ENCODE measurements around the gene DQX1. TPM values are rescaled to one million over a fixed set of nuclear protein-coding genes. Genes with fewer than 3 reads are reported as not detected.

DQX1 gene
- total RNA-seq, 1 donor from 2014 or later, result 0.32 TPM

DNA sequence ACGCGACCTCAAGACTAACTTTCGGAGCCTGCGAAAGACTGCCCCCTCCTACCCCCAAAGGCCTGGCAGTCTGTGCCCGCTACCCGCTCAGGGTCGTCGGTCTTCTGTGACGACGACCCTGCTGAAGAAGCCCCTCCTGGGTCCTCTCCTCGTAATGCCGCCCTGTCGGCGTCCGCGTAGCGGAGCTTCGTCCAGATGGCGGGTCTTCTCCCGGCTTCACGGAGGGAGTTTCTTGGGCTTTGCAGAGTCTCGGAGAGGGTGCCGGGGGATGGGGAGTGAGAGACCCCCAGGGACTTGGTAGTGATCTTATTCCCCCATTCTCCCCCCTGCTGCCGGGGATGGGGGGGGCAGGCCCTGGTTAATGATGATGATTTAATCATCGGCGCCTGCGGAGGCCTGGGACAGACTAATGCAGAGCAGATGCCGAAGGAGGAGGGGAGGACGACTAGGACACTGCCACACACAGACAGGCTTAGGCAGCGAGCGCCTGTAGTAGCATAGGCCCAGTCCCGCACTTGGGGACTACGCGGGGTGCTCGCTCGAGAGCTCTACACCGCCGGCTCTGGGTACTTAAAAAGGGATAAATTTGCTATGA is 18.0 kb downstream of the DQX1 start:
- Mint-ChIP-seq H3K27ac (ENCODE audit: unreplicated experiment) (peak overlapping the region; percentile 100), H3K27me3 (ENCODE audit: unreplicated experiment) (peaks cover 41% of the 10 kb centered on the region), H3K4me3 (ENCODE audit: unreplicated experiment) (peak overlapping the region; percentile 98), H3K4me1 (ENCODE audit: unreplicated experiment) (peaks cover 52% of the 10 kb centered on the region), H3K36me3 (ENCODE audit: unreplicated experiment) (peaks cover 20% of the 10 kb centered on the region), H3K9me3 (ENCODE audit: unreplicated experiment) (no peaks in the 10 kb centered on the region)
- TF ChIP-seq CTCF (IDR thresholded peaks at IDR 0.05), result no peak
- DNase-seq (ENCODE audit: extremely low spot score, unreplicated experiment), result no peak

DNA sequence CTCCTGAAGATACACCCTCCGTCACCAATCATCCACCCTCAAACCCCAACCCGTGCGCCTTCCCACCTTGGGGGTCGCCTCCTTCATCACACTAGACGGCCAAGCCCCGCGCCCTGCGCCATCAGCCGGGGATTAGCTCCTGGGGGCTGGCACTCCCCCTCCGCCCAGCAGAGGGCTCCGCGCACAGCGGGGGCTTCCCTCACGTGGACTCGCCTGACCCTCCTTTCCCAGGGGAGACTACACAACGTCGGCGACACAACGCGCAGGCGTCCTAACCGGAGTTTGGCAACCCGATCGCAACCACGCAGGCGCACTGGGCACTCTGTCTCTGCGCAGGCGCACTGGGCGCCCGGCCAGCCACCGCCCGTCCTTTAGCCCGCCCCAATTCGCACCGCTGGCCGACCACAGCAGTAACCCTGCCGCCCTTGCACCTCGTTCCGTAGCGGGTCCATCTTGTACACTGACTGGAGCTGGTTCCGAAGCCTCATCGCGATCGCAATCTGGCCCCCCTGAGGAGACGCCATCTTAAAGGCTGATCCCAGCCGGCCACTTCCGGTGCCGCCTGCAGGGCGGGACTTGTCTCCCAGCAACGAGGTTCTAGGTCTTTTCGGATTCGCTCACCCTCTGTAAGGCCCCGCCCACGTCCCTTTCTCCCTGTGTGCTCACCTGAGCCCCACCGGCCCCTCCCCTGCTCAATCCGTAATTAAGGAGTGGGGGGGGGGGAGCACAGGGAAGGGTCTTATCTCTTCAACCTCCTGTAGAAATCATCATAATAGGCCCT is 18.7 kb downstream of the DQX1 start, which contains the start of gene PCGF1:
Gene PCGF1 (minus strand): TSS at position 551 of the 781 bp plus-strand sequence. CDS start 27 bp downstream, at position 524.
- peaks cover 34% of the 10 kb centered on the region for H3K27me3 Mint-ChIP-seq (ENCODE audit: unreplicated experiment)
- peaks cover 20% of the 10 kb centered on the region for H3K36me3 Mint-ChIP-seq (ENCODE audit: unreplicated experiment)
- H3K4me1 Mint-ChIP-seq (ENCODE audit: unreplicated experiment), result peaks cover 58% of the 10 kb centered on the region
- peak; percentile 98 for DNase-seq (ENCODE audit: extremely low spot score, unreplicated experiment)
- TF ChIP-seq CTCF (IDR thresholded peaks at IDR 0.05), result peak; percentile 49
- H3K9me3 Mint-ChIP-seq (ENCODE audit: unreplicated experiment), result no peaks in the 10 kb centered on the region
- peak within 1 kb of the TSS; percentile 100 for H3K27ac Mint-ChIP-seq (ENCODE audit: unreplicated experiment)
- peak within 1 kb of the TSS; percentile 98 for H3K4me3 Mint-ChIP-seq (ENCODE audit: unreplicated experiment)

DNA sequence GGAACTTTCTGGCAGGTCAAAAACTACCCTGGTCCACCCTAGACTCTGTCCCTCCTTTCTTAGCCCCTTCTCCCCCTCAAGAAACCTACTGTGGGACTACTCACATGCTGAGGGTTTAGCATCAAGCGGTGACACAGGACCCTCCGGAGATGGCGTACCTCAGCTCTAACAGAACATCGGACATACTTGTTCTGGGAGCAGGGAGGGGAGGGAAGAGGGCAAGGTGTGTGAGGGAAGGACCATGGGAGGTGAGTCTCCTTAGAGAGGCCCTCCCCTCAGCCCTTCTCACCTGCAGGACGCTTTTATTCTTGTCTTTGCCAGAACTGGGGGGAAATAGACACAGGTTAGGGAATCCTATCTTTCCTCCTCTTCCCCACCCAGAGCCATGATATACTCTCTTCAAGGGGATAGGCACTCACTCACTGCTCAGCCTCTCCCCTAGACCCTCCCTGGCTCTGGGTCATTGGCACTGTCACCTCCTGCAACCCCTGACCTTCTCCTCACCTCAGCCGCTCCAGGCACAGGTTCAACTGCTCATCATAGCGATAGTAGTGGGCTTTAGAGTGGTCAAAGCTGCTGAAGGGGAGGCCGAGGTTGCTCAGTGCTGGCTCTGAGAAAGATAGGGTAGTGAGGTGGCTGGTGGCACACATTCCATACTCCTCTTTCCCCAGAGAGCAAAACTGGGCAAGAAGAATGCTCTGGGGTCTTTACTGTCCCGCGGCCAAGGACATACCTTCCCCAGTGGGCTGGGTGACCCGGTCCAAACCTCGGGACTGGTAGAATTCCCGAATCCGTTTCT is 20.4 kb downstream of the DQX1 start:
- no peak for DNase-seq (ENCODE audit: extremely low spot score, unreplicated experiment)
- peak overlapping the region; percentile 98 for H3K4me3 Mint-ChIP-seq (ENCODE audit: unreplicated experiment)
- no peaks in the 10 kb centered on the region for H3K9me3 Mint-ChIP-seq (ENCODE audit: unreplicated experiment)
- TF ChIP-seq CTCF (IDR thresholded peaks at IDR 0.05), result no peak
- H3K27me3 Mint-ChIP-seq (ENCODE audit: unreplicated experiment), result peaks cover 27% of the 10 kb centered on the region
- peak overlapping the region; percentile 83 for H3K27ac Mint-ChIP-seq (ENCODE audit: unreplicated experiment)
- peaks cover 64% of the 10 kb centered on the region for H3K4me1 Mint-ChIP-seq (ENCODE audit: unreplicated experiment)
- H3K36me3 Mint-ChIP-seq (ENCODE audit: unreplicated experiment), result peaks cover 20% of the 10 kb centered on the region

DNA sequence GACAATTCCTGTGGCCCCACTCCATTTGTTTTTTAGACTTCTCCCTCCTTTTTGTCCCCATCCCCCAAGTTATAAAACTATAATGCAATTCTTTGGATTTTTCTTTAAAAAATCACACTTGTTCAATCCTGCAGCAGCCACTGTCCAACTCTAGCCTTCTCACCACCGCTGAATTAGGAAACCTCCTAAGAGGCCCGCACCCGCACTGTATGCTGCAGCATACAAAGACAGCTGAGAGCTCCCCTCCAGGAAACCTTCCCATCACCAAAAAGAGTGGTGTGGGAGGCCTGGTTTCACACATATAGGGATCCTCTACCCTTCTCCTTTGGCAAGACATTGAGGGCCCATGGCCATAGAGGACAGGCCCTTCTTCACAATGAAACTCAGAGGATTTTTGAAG is 21.4 kb downstream of the DQX1 start:
- H3K27ac Mint-ChIP-seq (ENCODE audit: unreplicated experiment), result peak overlapping the region; percentile 83
- H3K36me3 Mint-ChIP-seq (ENCODE audit: unreplicated experiment), result peaks cover 16% of the 10 kb centered on the region
- peaks cover 68% of the 10 kb centered on the region for H3K4me1 Mint-ChIP-seq (ENCODE audit: unreplicated experiment)
- H3K4me3 Mint-ChIP-seq (ENCODE audit: unreplicated experiment), result peak overlapping the region; percentile 71
- TF ChIP-seq CTCF (IDR thresholded peaks at IDR 0.05), result no peak
- H3K9me3 Mint-ChIP-seq (ENCODE audit: unreplicated experiment), result no peaks in the 10 kb centered on the region
- DNase-seq (ENCODE audit: extremely low spot score, unreplicated experiment), result no peak
- H3K27me3 Mint-ChIP-seq (ENCODE audit: unreplicated experiment), result peaks cover 24% of the 10 kb centered on the region
